SK-N-SH (cell line): ENCODE results near the gene TIGD2. TPM values are rescaled to one million over a fixed set of nuclear protein-coding genes. Genes with fewer than 3 reads are reported as not detected.
A peak's percentile ranks its signal among the peaks of the same experiment; 100 is the strongest.

Experiments
- CTCF ChIA-PET: fragments of 300-600, 350-600 bp; formaldehyde crosslinking; extraction: SDS; loops from one replicate; lab custom pipeline; 2021; lab: Yijun Ruan, JAX
- POLR2A ChIA-PET: fragments of 350-600 bp; sonication (Branson Sonifier 250); formaldehyde crosslinking; extraction: SDS; loops from one replicate; lab custom pipeline; 2020; ENCODE audit warnings: antibody characterized with exemption, inconsistent platforms; lab: Yijun Ruan, JAX
- DNase-seq: peaks from one replicate; pipeline ENCODE4 v3.0.0; 2012
- H2AFZ ChIP-seq: fragments of 200-600 bp; sonication (generic); 2 replicates; pipeline ENCODE4 v1.8.1; 2016; ENCODE audit warnings: antibody characterized with exemption, mild to moderate bottlenecking, low read depth
- H3F3A ChIP-seq: fragments of 200-600 bp; sonication (generic); replicated peaks from 2 replicates; pipeline ENCODE3; 2016; ENCODE audit warnings: antibody characterized with exemption, mild to moderate bottlenecking; ENCODE audit not compliant: insufficient read depth
- H3K27ac ChIP-seq, 2 experiments: fragments of 200-500 bp in 1 of 2; fragments of 200-600 bp in 1 of 2; sonication (Bioruptor generic) in 1 of 2; sonication (generic), shearing (Covaris generic) in 1 of 2; 2 replicates each; pipeline versions ENCODE4 v1.5.1 to v1.6.1; 2014 to 2016; ENCODE audit warnings: low read depth in 2 of 2, inconsistent platforms in 1 of 2, low read length in 1 of 2, mild to moderate bottlenecking in 1 of 2, mixed read lengths in 1 of 2
- H3K27me3 ChIP-seq: fragments of 200-600 bp; sonication (generic), shearing (Covaris generic); 2 replicates; pipeline ENCODE4 v1.6.1; 2016; ENCODE audit warnings: mixed run types; ENCODE audit not compliant: insufficient read depth
- H3K36me3 ChIP-seq, 2 experiments: fragments of 200-500 bp in 1 of 2; fragments of 200-600 bp in 1 of 2; sonication (Bioruptor generic) in 1 of 2; sonication (generic) in 1 of 2; replicated peaks in 1 of 2; 2 replicates each; pipeline versions ENCODE3 to v1.5.1; 2014 to 2016; ENCODE audit warnings: low read length in 1 of 2, mild to moderate bottlenecking in 1 of 2; ENCODE audit not compliant: insufficient read depth in 2 of 2, control insufficient read depth in 1 of 2
- H3K4me1 ChIP-seq, 2 experiments: fragments of 200-500 bp in 1 of 2; fragments of 200-600 bp in 1 of 2; sonication (Bioruptor generic) in 1 of 2; sonication (generic), shearing (Covaris generic) in 1 of 2; 2 replicates each; pipeline versions ENCODE4 v1.5.1 to v1.6.1; 2014 to 2016; ENCODE audit warnings: low read depth in 1 of 2, low read length in 1 of 2, mixed run types in 1 of 2; ENCODE audit not compliant: insufficient read depth in 2 of 2, control insufficient read depth in 1 of 2
- H3K4me2 ChIP-seq: fragments of 200-600 bp; sonication (generic), shearing (Covaris generic); 2 replicates; pipeline ENCODE4 v1.6.1; 2017; ENCODE audit warnings: mixed run types
- H3K4me3 ChIP-seq, 2 experiments: fragments of 200-500 bp in 1 of 2; fragments of 200-600 bp in 1 of 2; sonication (Bioruptor generic) in 1 of 2; sonication (generic), shearing (Covaris generic) in 1 of 2; 2 replicates each; pipeline versions ENCODE4 v1.5.1 to v1.8.1; 2014 to 2016; ENCODE audit warnings: low read depth in 2 of 2, inconsistent platforms in 1 of 2, low read length in 1 of 2, mild to moderate bottlenecking in 1 of 2, mixed read lengths in 1 of 2, moderate library complexity in 1 of 2
- H3K79me2 ChIP-seq: fragments of 200-600 bp; sonication (generic); 2 replicates; pipeline ENCODE4 v1.8.1; 2017; ENCODE audit warnings: mild to moderate bottlenecking; ENCODE audit not compliant: insufficient read depth
- H3K9ac ChIP-seq: fragments of 200-600 bp; sonication (generic); 2 replicates; pipeline ENCODE4 v1.6.1; 2017; ENCODE audit warnings: mixed run types
- H3K9me2 ChIP-seq: fragments of 200-600 bp; sonication (generic); 2 replicates; pipeline ENCODE4 v1.6.1; 2017; ENCODE audit warnings: mixed run types
- H3K9me3 ChIP-seq: fragments of 200-600 bp; sonication (generic); 2 replicates; pipeline ENCODE4 v1.6.1; 2017; ENCODE audit warnings: mixed run types, mild to moderate bottlenecking, moderate library complexity
- H4K20me1 ChIP-seq: fragments of 200-600 bp; sonication (generic); 2 replicates; pipeline ENCODE4 v1.6.1; 2017; ENCODE audit warnings: mild to moderate bottlenecking, mixed run types; ENCODE audit not compliant: insufficient read depth
- FOSL2 ChIP-seq: IDR thresholded peaks from 2 replicates; pipeline ENCODE4 v1.4.0; 2012; ENCODE audit warnings: low read depth, mild to moderate bottlenecking, moderate library complexity, borderline replicate concordance
- FOXM1 ChIP-seq: IDR thresholded peaks from 2 replicates; pipeline ENCODE4 v1.4.0; 2012; ENCODE audit warnings: low read depth, mild to moderate bottlenecking
- GABPA ChIP-seq: IDR thresholded peaks from 2 replicates; pipeline ENCODE4 v1.4.0; 2012; ENCODE audit warnings: low read depth, mild to moderate bottlenecking
- GATA2 ChIP-seq: sonication (generic); formaldehyde crosslinking; IDR thresholded peaks from 2 replicates; pipeline ENCODE4 v1.5.0; 2020; ENCODE audit warnings: mild to moderate bottlenecking, missing genetic modification reagents
- IRF3 ChIP-seq: fragments of 150-350 bp; IDR thresholded peaks from 2 replicates; pipeline ENCODE4 v1.6.1; 2016; ENCODE audit warnings: mild to moderate bottlenecking, low read depth, low read length
- JUND ChIP-seq: IDR thresholded peaks from 2 replicates; pipeline ENCODE4 v1.4.0; 2012
- MAX ChIP-seq: IDR thresholded peaks from 2 replicates; pipeline ENCODE4 v1.4.0; 2012; ENCODE audit warnings: low read depth
- MXI1 ChIP-seq: IDR thresholded peaks from 2 replicates; pipeline ENCODE4 v1.6.1; 2012; ENCODE audit warnings: mild to moderate bottlenecking, low read depth, low read length, improper control_type of control experiment
- NFIC ChIP-seq: IDR thresholded peaks from 2 replicates; pipeline ENCODE4 v1.4.0; 2012; ENCODE audit warnings: borderline replicate concordance
- NRF1 ChIP-seq: IDR thresholded peaks from 2 replicates; pipeline ENCODE4 v1.6.1; 2012; ENCODE audit warnings: low read depth, mild to moderate bottlenecking, low read length
- PBX3 ChIP-seq: IDR thresholded peaks from 2 replicates; pipeline ENCODE4; 2012
- RCOR1 ChIP-seq: fragments of 150-350 bp; IDR thresholded peaks from 2 replicates; pipeline ENCODE4 v1.6.1; 2017; ENCODE audit warnings: antibody characterized with exemption, low read length
- SMC3 ChIP-seq: IDR thresholded peaks from 2 replicates; pipeline ENCODE4 v1.6.1; 2012; ENCODE audit warnings: low read depth, low read length, improper control_type of control experiment
- TAF1 ChIP-seq: IDR thresholded peaks from 2 replicates; pipeline ENCODE4 v1.6.1; 2012; ENCODE audit warnings: low read depth, mild to moderate bottlenecking, low read length, moderate library complexity, borderline replicate concordance
- USF1 ChIP-seq: IDR thresholded peaks from 2 replicates; pipeline ENCODE4 v1.4.0; 2012; ENCODE audit warnings: low read depth, borderline replicate concordance
- ZBTB33 ChIP-seq: IDR thresholded peaks from 2 replicates; pipeline ENCODE4 v1.4.0; 2012; ENCODE audit warnings: low read depth, borderline replicate concordance
- WGBS: methylation state at CpG from one replicate; pipeline ENCODE4 v1.1.6; 2017; ENCODE audit warnings: low lambda C conversion rate; 5-methylcytosine and 5-hydroxymethylcytosine counted together
- polyA plus RNA-seq, 3 experiments: library from polyadenylated mRNA; depleted of rRNA; stranded (reverse); fragments of >200 nt; gene quantifications; 2 replicates each; pipeline ENCODE4 v1.2.3, GENCODE V29; 2012

The TIGD2 gene
- polyA plus RNA-seq, 1 of the 3 experiments (the other 2 are of a cell fraction): 0.84 TPM

GRCh38 chr4:89129080-89129640 lies 17.8 kb downstream of the TIGD2 start:
- H3K9ac ChIP-seq: no peak overlapping the region
- POLR2A ChIA-PET: no interaction called here
- no peak overlapping the region for H3K4me2 ChIP-seq

GRCh38 chr4:89134775-89135319 lies 23.5 kb downstream of the TIGD2 start:
- Histone ChIP-seq H2AFZ (peak overlapping the region; percentile 63), H3K4me1 (no peaks in the 10 kb centered on the region), H3K27ac (peak overlapping the region; percentile 6 to 62; a peak in 3 of 4 replicates), H3K36me3 (no peaks in the 10 kb centered on the region), H3K9me2 (no peaks in the 10 kb centered on the region), H3K79me2 (no peaks in the 10 kb centered on the region), H3F3A (peaks cover 12% of the 10 kb centered on the region), H3K9me3 (no peaks in the 10 kb centered on the region)
- 38% methylated on average over 4 of the region's 4 CpGs for WGBS
- no peak for TF ChIP-seq SMC3
- TF ChIP-seq USF1: peak; percentile 77; the same call in 1 of the 2 replicates
- TF ChIP-seq, all 33 proteins: peak for 1
- no peak overlapping the region; the same call in 1 of the 2 replicates for H3K9ac ChIP-seq
- 0 out of 2 replicates have a peak overlapping the region, but pooled peaks have one; percentile 10 for H3K4me2 ChIP-seq
- H3K27me3 ChIP-seq: no peaks in the 10 kb centered on the region
- no peaks in the 10 kb centered on the region for H4K20me1 ChIP-seq
- no peak for DNase-seq
- H3K4me3 ChIP-seq: no peak overlapping the region
- POLR2A ChIA-PET: no interaction called here
- CTCF ChIA-PET: interaction anchor here (0.6 kb wide), 1 partner anchor 696 kb away, joined by 3 read pairs; no protein-coding TSS in a partner anchor

More at GRCh38 chr4:89129080-89129640, 17.8 kb downstream of the TIGD2 start:
- Histone ChIP-seq H3K4me3 (no peak overlapping the region), H3K27ac (no peak overlapping the region), H2AFZ (no peak overlapping the region), H3F3A (no peaks in the 10 kb centered on the region), H3K36me3 (no peaks in the 10 kb centered on the region), H3K9me3 (no peaks in the 10 kb centered on the region), H3K79me2 (no peaks in the 10 kb centered on the region), H4K20me1 (no peaks in the 10 kb centered on the region), H3K4me1 (no peaks in the 10 kb centered on the region), H3K27me3 (no peaks in the 10 kb centered on the region), H3K9me2 (no peaks in the 10 kb centered on the region)
- 72% methylated on average over 1 of the region's 1 CpG for WGBS
- DNase-seq: no peak
- TF ChIP-seq GATA2 (CRISPR knock-in tag) (no peak), MXI1 (no peak), GABPA (no peak)
- CTCF ChIA-PET: interaction anchor here (0.9 to 1.2 kb wide), 2 partner anchors 17 to 18 kb away, joined by 3 to 4 read pairs; partner anchors contain the start of gene TIGD2

- Histone ChIP-seq H3K79me2 (no peaks in the 10 kb centered on the region), H3K9me3 (no peaks in the 10 kb centered on the region), H3K36me3 (no peaks in the 10 kb centered on the region), H3K9ac (no peak overlapping the region), H3K4me1 (no peaks in the 10 kb centered on the region), H3K4me2 (peak overlapping the region; percentile 39; the same call in 1 of the 2 replicates), H3K27ac (peak overlapping the region; percentile 14 to 64; a peak in 2 of 4 replicates), H3F3A (peaks cover 16% of the 10 kb centered on the region), H4K20me1 (no peaks in the 10 kb centered on the region), H3K27me3 (no peaks in the 10 kb centered on the region), H3K4me3 (no peak overlapping the region), H2AFZ (no peak overlapping the region), H3K9me2 (no peaks in the 10 kb centered on the region)
- ChIA-PET CTCF (no interaction called here), POLR2A (no interaction called here)
- DNase-seq: no peak
- WGBS: 26% methylated on average over 3 of the region's 3 CpGs
- TF ChIP-seq MXI1 (no peak), RCOR1 (no peak), ZBTB33 (no peak), NRF1 (no peak), FOXM1 (no peak), JUND (peak; percentile 53; the same call in 1 of the 2 replicates), MAX (no peak), FOSL2 (peak; percentile 41), TAF1 (no peak), NFIC (peak; percentile 61), IRF3 (no peak), PBX3 (peak; percentile 20; the same call in 1 of the 2 replicates)
Measured at GRCh38 chr4:89136525-89136924, 25.2 kb downstream of the TIGD2 start.
